ENCODE data around the gene PLEKHA6.

The PLEKHA6 gene

GRCh38 chr1:204354579-204354978, 5.2 kb downstream of the PLEKHA6 start:
- no peak for DNase-seq (ENCODE audit: low read depth in 2 of 2)

GRCh38 chr1:204353213-204353910, 6.4 kb downstream of the PLEKHA6 start:
- no peak for DNase-seq (ENCODE audit: low read depth in 2 of 2)

DNA sequence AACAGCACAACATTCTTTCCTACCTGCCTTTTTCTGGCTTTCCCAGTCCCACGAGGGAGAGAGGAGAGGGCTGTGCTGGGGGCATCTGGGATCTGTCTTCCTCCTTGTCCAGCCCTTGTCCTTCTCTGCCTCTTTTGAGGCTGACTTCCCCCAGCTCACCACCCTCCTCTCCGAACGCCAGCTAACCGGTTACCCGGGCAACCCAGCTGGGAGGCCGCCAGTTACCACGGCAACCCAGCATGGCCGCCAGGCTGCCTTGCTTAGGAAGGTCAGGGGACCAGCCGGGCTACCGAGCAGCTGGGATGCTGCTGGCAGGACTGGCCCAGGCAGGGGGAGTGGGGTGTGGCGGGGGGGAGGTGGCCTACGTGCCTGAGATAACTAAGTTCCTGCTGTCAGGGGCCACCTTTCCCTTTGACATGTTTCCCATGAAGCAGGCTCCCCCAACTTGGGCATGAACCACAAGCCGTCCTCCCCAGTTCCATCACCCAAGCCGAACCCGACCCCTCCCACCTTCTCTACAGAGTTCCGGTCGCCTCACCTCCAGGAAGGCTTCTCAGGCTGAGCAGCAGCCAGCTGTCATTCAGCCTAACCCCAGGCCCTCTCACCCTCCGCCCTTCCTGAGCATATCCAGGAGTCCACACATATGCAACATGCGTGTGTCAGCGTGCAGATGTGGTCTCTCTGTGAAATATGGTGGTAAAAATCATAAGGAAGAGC, 8.7 kb downstream of the PLEKHA6 start:
- no peak for DNase-seq (ENCODE audit: low read depth in 2 of 2)

- DNase-seq (ENCODE audit: low read depth in 2 of 2) = no peak
Observed at GRCh38 chr1:204350312-204350711, 9.4 kb downstream of the PLEKHA6 start.

GRCh38 chr1:204349602-204350001, 10.1 kb downstream of the PLEKHA6 start:
- no peak for DNase-seq (ENCODE audit: low read depth in 2 of 2)

- DNase-seq (ENCODE audit: low read depth in 2 of 2) = no peak
Observed at GRCh38 chr1:204348722-204349121, 11.0 kb downstream of the PLEKHA6 start.

GRCh38 chr1:204348242-204348641, 11.5 kb downstream of the PLEKHA6 start:
- no peak for DNase-seq (ENCODE audit: low read depth in 2 of 2)

DNA sequence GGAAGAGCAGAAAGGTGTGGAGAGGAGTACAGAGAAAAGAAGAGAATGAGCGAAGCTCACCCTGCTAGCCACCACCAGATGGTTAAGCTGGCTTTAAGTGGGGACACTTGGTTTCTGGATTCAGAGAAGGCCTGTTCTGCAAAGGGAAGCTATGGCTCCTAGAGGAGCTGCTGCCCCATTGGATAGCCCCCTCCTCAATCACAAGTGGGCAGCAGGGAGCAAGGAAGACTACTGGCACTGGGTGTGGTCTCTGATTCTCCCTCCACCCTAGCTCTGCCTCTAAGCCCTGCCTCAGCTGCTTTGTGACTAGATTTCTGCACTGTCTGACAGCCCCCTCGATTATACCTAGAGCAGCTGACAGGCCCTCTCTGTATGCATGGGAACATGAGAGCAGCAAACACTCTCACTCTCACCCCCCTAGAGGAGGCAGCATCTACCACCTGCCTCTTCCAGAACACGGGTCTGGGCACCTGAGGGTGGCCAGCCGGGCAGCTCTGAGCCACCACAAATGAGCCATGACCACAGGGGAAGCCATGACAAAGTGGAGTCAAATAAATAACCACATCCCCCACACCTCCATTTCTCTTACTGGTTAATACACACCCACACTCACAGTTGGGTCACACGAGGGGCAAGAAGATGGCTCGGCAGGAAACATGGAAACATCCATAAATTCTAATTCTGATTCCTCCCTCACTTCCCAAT, 13.6 kb downstream of the PLEKHA6 start:
- no peak for DNase-seq (ENCODE audit: low read depth in 2 of 2)

GRCh38 chr1:204345438-204345841, 14.3 kb downstream of the PLEKHA6 start:
- DNase-seq (ENCODE audit: low read depth in 2 of 2) = no peak

DNA sequence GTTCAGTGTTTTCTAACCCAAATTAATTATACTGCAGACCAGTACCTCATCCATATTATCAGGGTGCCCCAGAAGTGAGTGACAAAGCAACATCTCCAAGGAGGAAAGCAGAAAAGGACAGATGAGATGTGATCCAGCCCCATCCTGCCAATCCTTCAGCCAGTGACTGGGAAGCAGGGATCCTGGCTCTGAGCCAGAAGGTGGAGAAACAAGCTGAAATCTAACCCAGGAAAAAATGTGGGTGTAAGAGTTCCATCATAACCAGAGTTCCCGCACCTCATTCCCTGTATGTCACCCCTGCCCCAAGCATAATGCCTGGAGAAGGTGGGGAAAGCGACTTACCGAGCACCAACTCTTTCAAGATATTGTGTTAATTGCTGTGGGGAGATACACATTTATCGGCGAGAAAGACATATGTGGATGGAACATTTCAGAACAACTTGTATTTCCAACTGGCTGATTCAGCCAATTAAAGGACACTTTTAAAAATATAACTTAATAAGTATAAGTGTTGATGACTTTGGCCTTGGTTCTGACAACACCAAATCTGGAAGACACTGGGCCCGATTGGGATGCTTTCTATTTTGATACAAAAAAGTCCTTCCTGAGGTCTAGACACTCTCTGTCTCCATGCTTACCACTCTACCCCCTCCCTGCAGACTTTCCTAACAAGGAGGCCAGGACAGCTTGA, 14.9 kb downstream of the PLEKHA6 start:
- no peak for DNase-seq (ENCODE audit: low read depth in 2 of 2)

DNA sequence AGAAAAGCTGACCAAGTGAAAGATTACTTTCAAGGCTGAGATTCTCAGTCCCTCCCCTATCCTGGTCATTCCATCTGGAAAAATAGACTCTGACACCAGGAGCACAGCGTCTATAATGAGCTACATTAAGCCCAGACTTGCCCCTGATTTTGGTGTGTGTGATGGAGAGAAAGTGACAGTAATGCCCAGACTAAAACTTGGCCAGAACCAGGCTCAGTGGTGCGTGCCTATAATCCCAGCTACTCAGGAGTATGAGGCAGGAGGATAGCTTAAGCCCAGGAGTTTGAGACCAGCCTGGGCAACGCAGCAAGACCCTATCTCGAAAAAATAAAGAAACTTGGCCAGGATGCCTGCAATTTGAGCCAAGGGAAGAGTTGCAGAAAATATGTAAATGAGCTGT, 15.9 kb downstream of the PLEKHA6 start:
- no peak for DNase-seq (ENCODE audit: low read depth in 2 of 2)

GRCh38 chr1:204343247-204343646, 16.5 kb downstream of the PLEKHA6 start:
- no peak for DNase-seq (ENCODE audit: low read depth in 2 of 2)

GRCh38 chr1:204342310-204342709, 17.4 kb downstream of the PLEKHA6 start:
- DNase-seq (ENCODE audit: low read depth in 2 of 2) = no peak

GRCh38 chr1:204341380-204341779, 18.3 kb downstream of the PLEKHA6 start:
- DNase-seq (ENCODE audit: low read depth in 2 of 2) = no peak

DNA sequence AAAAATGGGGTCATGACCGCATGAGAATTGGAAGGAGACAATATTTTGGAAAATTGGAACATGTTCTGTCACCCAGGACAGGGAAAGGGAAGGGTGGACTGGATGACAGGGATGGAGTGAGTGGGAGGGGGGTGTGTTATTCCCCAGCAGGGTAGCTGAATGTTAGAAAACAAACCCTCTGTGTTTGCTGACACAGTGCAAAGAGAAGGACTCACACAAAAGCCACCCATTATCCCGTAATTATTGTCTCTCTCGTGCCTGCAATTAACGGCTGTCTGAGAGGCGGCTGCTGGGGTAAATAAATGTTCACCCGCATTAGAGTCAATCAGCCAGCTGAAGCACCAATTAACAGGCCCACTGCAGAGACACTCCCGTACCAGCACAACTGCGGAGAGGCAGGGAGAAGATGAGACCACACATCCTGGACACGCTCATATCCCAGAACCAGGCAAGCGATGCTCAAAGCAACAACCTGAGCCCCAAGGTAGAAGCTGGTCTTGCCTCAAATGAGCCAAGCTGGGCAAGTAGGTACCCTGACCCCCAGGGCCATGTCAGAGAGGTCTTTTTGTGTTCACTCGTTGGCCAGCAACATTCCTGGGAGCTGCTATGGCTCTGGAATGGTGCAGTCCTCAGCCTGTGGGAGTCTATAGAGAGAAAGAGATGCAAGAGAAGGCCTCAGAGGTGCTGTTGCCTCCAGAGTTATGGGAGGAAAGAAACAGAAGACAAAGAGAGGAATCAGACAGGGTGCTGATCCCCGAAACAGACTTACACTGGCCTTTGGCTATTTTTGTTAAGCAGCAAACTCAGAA, 19.4 kb downstream of the PLEKHA6 start:
- DNase-seq (ENCODE audit: low read depth in 2 of 2) = no peak

DNA sequence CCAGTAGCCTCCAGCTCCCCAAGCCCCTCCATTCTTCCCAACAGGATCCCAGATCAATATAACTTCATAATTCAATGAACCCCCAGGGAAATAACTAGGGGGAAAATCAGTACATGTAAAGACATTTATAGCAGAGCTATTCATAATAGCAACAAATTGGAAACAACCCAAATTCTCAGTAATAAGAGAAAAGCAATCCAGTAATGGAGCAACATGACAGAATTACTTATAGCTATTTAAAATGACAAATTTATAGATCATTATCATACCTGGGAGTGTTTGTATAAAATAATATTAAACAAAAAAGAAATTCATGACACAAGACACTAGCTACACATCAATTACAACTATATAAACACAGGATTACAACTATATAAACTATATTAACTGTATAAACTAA, 20.2 kb downstream of the PLEKHA6 start:
- DNase-seq (ENCODE audit: low read depth in 2 of 2) = no peak

- DNase-seq (ENCODE audit: low read depth in 2 of 2) = no peak
Observed at GRCh38 chr1:204338997-204339396, 20.7 kb downstream of the PLEKHA6 start.

GRCh38 chr1:204338360-204338759, 21.4 kb downstream of the PLEKHA6 start:
- no peak for DNase-seq (ENCODE audit: low read depth in 2 of 2)

DNA sequence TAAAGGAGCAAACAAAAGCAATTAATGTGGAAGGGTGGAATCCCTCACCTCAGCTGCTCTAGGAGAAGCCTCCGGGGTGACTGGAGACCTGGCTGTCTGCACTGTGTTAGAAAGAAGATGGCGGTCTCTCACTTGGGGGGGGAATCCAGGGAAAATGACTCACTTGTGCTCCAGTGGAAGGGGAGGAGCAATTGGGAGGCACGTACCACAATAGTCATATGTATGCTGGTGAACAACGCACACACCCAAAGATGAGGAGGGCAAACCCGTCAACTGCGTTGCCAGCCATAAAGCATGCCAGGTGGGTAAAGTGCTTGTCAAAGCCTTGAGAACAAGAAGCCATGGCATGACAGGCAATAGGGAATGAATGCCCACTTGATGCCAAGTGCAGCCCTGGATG, 22.1 kb downstream of the PLEKHA6 start:
- DNase-seq (ENCODE audit: low read depth in 2 of 2) = no peak

DNA sequence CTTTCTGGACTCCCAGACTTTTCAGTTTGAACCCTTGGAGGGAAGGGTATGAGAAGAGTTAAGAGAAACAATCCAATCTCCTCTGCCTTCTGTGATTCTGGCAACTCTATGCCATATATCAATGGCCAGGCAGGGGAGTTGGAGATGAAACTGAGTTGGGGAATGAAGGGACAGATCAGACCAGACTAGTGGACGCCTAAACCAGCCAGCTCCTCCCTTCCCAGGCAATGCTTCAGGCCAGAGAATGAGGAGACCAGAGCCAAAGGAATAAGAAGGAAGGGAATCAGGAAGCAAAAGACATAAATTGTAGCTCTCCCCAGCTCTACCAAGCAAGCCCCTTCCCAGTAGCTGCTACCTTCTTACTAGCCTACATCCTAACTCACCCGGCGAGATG, 22.7 kb downstream of the PLEKHA6 start:
- DNase-seq (ENCODE audit: low read depth in 2 of 2) = no peak

DNA sequence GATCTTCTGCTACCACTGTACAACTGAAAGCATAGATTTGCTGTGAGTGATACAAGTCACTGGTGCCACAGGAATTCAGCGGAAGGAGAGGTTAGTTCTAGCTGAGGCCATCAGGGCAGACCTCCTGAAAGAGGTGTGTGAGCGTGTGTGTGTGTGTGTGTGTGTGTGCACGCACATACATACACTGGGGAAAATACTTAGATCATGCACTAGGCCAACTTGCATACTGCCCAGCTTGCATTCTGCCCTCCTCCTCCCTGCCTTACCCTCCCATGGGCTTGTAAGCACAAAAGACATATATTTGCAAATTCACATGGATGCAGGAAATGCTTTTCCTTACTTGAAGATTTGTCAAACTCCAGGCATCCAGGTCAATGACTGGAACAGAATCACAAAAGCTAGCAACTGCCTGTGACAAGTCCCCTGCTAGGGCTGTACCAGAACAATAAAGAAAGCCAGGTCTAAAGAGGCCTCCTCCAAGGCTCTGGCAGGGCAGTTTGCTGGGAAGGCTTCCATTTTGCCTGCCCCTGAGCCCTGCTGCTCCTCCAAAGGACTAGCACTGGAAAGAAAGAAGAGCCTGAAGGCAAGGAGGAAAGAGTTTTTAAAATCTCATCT, 23.2 kb downstream of the PLEKHA6 start:
- no peak for DNase-seq (ENCODE audit: low read depth in 2 of 2)

Data from stimulated activated CD8-positive, alpha-beta memory T cell treated with anti-CD3 and anti-CD28 coated beads, Interleukin-7, amount 100 ng/mL, for 1 hour (primary cell).